Vagina (tissue), 2 donors: ENCODE results near the gene GIMD1. TPM values are rescaled to one million over a fixed set of nuclear protein-coding genes. Genes with fewer than 3 reads are reported as not detected.

Experiments used
- DNase-seq, 2 donors: peaks; one replicate each; pipeline ENCODE4 v3.0.0-alpha.2; 2017; ENCODE audit errors: extremely low spot score in 2 of 2
- H3K27ac ChIP-seq: fragments of 200-600 bp; sonication (generic); one replicate; pipeline ENCODE4 v1.5.1; 2019
- H3K27me3 ChIP-seq: fragments of 200-600 bp; sonication (generic); one replicate; pipeline ENCODE4 v1.5.1; 2019
- H3K36me3 ChIP-seq, 2 donors: fragments of 200-600 bp; sonication (generic); one replicate each; pipeline ENCODE4 v1.5.1; 2017 to 2019
- H3K4me1 ChIP-seq: fragments of 200-600 bp; sonication (generic); one replicate; pipeline ENCODE4 v1.5.1; 2019
- H3K4me3 ChIP-seq, 2 donors: fragments of 200-600 bp; sonication (generic); 1 replicate in 1 of 2; 2 replicates in 1 of 2; pipeline ENCODE4 v1.5.1; 2016 to 2019
- H3K9me3 ChIP-seq: fragments of 200-600 bp; sonication (generic); one replicate; pipeline ENCODE4 v1.5.1; 2019
- POLR2A ChIP-seq, 2 donors: fragments of 450-650 bp; IDR thresholded peaks; one replicate each; pipeline ENCODE4 v1.6.1; 2017; ENCODE audit warnings: antibody characterized with exemption in 2 of 2, mild to moderate bottlenecking in 2 of 2, moderate library complexity in 2 of 2
- POLR2AphosphoS5 ChIP-seq, 2 donors: sonication (generic); formaldehyde crosslinking; IDR thresholded peaks; one replicate each; pipeline ENCODE4 v1.9.0; 2017; ENCODE audit warnings: antibody characterized with exemption in 2 of 2, mild to moderate bottlenecking in 2 of 2, low read depth in 1 of 2; ENCODE audit not compliant: insufficient read depth in 1 of 2
- intact Hi-C: fragments of 100-400 bp; cut with DNase I; formaldehyde crosslinking; loops from one replicate; pipeline ENCODE4 v1.15.1; 2023
- total RNA-seq: library from RNA; depleted of rRNA; stranded (reverse); fragments of >200 nt; gene quantifications from one replicate; pipeline ENCODE4 v1.2.3, GENCODE V29; 2016
- TF ChIP-seq, protein P1 (sequence below), 3 experiments: fragments of 450-650 bp in 2 of 3; fragments of 200-600 bp in 1 of 3; sonication (generic) in 1 of 3; IDR thresholded peaks; one replicate each; pipeline ENCODE4 v1.5.1; 2017 to 2019; ENCODE audit warnings: antibody characterized with exemption in 3 of 3, mild to moderate bottlenecking in 2 of 3, moderate library complexity in 2 of 3

Gene GIMD1
- total RNA-seq, 1 donor from 2014 or later, result not detected

DNA sequence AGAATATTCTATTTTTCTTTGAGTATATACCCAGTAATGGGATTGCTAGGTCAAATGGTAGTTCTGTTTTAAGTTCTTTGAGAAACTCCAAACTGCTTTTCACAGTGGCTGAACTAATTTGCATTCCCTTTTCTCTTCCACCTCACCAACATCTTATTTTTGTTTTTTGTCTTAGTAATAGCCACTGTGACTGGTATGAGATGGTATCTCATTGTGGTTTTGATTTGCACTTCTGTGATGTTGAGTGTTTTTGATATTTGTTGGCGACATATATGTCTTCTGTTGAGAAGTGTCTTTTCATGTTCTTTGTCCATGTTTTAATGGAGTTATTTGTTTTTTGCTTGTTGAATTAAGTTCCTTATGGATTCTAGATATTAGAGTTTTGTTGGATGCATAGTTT, 27.8 kb downstream of the GIMD1 start:
- no peak overlapping the region for H3K27ac ChIP-seq
- TF ChIP-seq, protein P1, sequence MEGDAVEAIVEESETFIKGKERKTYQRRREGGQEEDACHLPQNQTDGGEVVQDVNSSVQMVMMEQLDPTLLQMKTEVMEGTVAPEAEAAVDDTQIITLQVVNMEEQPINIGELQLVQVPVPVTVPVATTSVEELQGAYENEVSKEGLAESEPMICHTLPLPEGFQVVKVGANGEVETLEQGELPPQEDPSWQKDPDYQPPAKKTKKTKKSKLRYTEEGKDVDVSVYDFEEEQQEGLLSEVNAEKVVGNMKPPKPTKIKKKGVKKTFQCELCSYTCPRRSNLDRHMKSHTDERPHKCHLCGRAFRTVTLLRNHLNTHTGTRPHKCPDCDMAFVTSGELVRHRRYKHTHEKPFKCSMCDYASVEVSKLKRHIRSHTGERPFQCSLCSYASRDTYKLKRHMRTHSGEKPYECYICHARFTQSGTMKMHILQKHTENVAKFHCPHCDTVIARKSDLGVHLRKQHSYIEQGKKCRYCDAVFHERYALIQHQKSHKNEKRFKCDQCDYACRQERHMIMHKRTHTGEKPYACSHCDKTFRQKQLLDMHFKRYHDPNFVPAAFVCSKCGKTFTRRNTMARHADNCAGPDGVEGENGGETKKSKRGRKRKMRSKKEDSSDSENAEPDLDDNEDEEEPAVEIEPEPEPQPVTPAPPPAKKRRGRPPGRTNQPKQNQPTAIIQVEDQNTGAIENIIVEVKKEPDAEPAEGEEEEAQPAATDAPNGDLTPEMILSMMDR (IDR thresholded peaks at IDR 0.05), result no peak
- no peaks in the 10 kb centered on the region for H3K9me3 ChIP-seq
- H3K36me3 ChIP-seq, result peaks cover 0 to 44% of the 10 kb centered on the region in 2 donors
- intact Hi-C loops, result no loop called here
- H3K4me3 ChIP-seq, result no peak overlapping the region
- no peak for DNase-seq
- no peaks in the 10 kb centered on the region for H3K4me1 ChIP-seq
- H3K27me3 ChIP-seq, result no peaks in the 10 kb centered on the region

DNA sequence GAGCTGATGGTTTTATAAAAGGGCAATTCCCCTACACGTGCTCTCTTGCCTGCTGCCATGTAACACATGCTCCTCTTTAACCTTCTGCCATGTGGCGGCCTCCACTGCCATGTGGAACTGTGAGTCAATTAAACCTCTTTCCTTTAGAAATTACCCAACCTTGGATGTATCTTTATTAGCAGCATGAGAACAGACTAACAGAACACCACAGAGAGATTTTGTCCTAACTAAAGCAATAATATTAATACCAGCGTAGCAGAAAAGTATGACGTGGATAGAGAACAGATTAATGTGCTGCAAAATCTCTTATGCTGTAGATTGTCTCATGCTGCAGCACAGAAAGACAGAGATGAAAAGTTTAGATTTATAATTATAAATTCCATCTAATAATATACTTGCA, 29.1 kb downstream of the GIMD1 start:
- intact Hi-C loops, result loop anchor here (5.0 kb wide), 1 partner anchor 1312 kb away; no protein-coding TSS in a partner anchor
- TF ChIP-seq POLR2A (IDR thresholded peaks at IDR 0.05) (no peak), POLR2AphosphoS5 (IDR thresholded peaks at IDR 0.05; ENCODE audit: insufficient read depth in 1 of 2, low read depth in 1 of 2) (no peak)
- TF ChIP-seq, protein P1 (IDR thresholded peaks at IDR 0.05), result no peak
- no peak for DNase-seq
- Histone ChIP-seq H3K4me1 (no peaks in the 10 kb centered on the region), H3K36me3 (peaks cover 0 to 56% of the 10 kb centered on the region in 2 donors), H3K27ac (no peak overlapping the region), H3K4me3 (no peak overlapping the region), H3K27me3 (no peaks in the 10 kb centered on the region), H3K9me3 (no peaks in the 10 kb centered on the region)

DNA sequence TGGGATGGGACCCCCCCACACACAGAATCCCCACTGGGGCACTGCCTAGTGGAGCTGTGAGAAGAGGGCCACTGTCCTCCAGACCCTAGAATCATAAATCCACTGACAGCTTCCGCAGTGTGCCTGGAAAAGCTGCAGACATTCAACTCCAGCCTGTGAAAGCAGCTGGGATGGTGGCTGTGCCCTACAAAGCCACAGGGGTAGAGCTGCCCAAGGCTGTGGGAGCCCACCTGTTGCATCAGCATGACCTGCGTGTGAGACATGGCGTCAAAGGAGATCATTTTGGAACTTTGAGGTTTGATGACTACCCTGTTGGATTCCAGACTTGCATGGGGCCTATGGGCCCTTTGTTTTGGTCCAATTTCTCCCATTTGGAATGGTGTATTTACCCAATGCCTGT, 29.9 kb downstream of the GIMD1 start:
- no peak for DNase-seq
- Histone ChIP-seq H3K9me3 (no peaks in the 10 kb centered on the region), H3K27me3 (no peaks in the 10 kb centered on the region), H3K4me1 (no peaks in the 10 kb centered on the region), H3K27ac (no peak overlapping the region), H3K4me3 (no peak overlapping the region), H3K36me3 (peaks cover 0 to 62% of the 10 kb centered on the region in 2 donors)
- TF ChIP-seq POLR2AphosphoS5 (IDR thresholded peaks at IDR 0.05; ENCODE audit: insufficient read depth in 1 of 2, low read depth in 1 of 2) (no peak), POLR2A (IDR thresholded peaks at IDR 0.05) (no peak)
- TF ChIP-seq, protein P1 (IDR thresholded peaks at IDR 0.05), result no peak
- intact Hi-C loops, result loop anchor here (5.0 kb wide), 1 partner anchor 1311 kb away; no protein-coding TSS in a partner anchor

DNA sequence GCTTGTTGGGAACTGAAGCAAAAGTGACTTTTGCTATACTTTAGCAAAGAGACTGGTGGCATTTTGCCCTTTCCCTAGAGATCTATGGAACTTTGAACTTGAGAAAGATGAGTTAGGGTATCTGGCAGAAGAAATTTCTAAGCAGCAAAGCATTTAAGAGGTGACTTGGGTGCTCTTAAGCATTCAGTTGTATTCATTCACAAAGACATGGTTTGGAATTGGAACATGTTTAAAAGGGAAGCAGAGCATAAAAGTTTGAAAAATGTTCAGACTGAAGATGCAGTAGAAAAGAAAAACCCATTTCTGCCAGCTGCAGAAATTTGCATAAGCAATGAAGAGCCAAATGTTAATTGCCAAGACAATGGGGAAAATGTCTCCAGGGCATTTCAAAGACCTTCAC, 30.7 kb downstream of the GIMD1 start:
- H3K27me3 ChIP-seq, result no peaks in the 10 kb centered on the region
- no peaks in the 10 kb centered on the region for H3K9me3 ChIP-seq
- no peak for DNase-seq
- intact Hi-C loops, result loop anchor here (5.0 kb wide), 1 partner anchor 1311 kb away; no protein-coding TSS in a partner anchor
- peaks cover 0 to 69% of the 10 kb centered on the region in 2 donors for H3K36me3 ChIP-seq
- H3K4me3 ChIP-seq, result no peak overlapping the region
- H3K4me1 ChIP-seq, result no peaks in the 10 kb centered on the region
- H3K27ac ChIP-seq, result no peak overlapping the region
- TF ChIP-seq POLR2A (IDR thresholded peaks at IDR 0.05) (no peak), POLR2AphosphoS5 (IDR thresholded peaks at IDR 0.05; ENCODE audit: insufficient read depth in 1 of 2, low read depth in 1 of 2) (no peak)
- TF ChIP-seq, protein P1 (IDR thresholded peaks at IDR 0.05), result no peak

DNA sequence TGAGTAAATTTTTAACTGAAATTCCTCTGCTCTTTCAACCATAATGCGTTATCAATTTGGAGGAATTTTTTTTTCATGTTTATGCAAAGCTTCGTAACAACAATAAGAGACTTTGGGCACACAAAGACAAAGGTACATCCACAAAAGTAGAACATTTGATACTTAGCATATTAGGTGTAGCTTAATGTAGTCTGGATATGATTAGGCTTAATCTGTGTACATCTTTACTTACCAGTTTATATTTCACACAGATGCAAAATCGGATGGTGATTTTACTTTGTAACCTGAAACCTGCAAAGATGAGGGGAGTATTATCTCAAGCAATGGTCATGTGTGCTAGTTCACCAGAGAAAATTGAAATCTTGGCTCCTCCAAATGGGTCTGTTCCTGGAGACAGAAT, 32.0 kb downstream of the GIMD1 start:
- no peaks in the 10 kb centered on the region for H3K9me3 ChIP-seq
- peaks cover 0 to 78% of the 10 kb centered on the region in 2 donors for H3K36me3 ChIP-seq
- TF ChIP-seq POLR2AphosphoS5 (IDR thresholded peaks at IDR 0.05; ENCODE audit: insufficient read depth in 1 of 2, low read depth in 1 of 2), result no peak
- no peak for TF ChIP-seq POLR2A (IDR thresholded peaks at IDR 0.05)
- TF ChIP-seq, protein P1 (IDR thresholded peaks at IDR 0.05), result no peak
- intact Hi-C loops, result loop anchor here (5.0 kb wide), 1 partner anchor 1309 kb away; no protein-coding TSS in a partner anchor
- no peaks in the 10 kb centered on the region for H3K27me3 ChIP-seq
- no peak overlapping the region for H3K27ac ChIP-seq
- no peak for DNase-seq
- no peaks in the 10 kb centered on the region for H3K4me1 ChIP-seq
- H3K4me3 ChIP-seq, result no peak overlapping the region
